Measurements from ENCODE around the gene ACTRT2.

ACTRT2 gene

DNA sequence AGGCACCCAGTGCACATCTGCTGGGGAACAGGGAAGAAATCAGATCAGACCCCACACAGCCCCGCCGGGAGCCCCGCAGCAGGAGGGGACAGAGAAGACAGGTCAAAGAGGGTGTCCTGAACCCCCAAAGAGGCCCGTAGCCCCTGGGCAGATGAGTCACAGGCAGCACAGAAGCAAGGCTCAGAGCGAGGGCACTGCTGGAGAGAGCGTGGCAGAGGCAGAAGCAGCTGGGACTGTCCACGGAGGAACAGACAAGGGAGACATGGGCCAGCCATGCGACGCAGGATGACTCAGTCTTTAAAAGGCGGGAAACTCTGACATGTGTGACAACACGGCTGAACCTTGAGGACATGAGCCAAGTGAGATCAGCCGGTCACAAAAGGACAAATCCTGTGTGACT, 33.2 kb downstream of the ACTRT2 start:
- DNase-seq (ENCODE audit: low read depth in 2 of 2), result no peak

- DNase-seq (ENCODE audit: low read depth in 2 of 2), result no peak
Observed at GRCh38 chr1:3055051-3055450, 33.8 kb downstream of the ACTRT2 start.

DNA sequence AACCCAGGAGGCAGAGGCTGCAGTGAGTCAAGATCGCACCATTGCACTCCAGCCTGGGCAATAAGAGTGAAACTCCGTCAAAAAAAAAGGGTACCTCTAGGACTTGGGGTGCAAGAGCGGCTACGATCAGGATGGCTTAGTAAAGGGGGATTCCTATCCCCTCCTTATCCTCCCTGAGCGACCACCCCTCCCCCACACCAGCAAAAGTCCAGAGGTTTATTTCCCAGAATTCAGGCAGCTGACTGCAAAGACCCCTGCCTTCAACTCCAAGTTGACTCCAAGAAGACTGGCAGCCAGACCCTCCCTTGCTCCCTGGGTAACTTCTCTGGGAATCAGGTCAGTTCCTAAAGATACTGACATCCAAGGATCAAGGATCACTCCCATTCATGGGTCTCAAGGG, 35.4 kb downstream of the ACTRT2 start:
- DNase-seq (ENCODE audit: low read depth in 2 of 2), result no peak

DNA sequence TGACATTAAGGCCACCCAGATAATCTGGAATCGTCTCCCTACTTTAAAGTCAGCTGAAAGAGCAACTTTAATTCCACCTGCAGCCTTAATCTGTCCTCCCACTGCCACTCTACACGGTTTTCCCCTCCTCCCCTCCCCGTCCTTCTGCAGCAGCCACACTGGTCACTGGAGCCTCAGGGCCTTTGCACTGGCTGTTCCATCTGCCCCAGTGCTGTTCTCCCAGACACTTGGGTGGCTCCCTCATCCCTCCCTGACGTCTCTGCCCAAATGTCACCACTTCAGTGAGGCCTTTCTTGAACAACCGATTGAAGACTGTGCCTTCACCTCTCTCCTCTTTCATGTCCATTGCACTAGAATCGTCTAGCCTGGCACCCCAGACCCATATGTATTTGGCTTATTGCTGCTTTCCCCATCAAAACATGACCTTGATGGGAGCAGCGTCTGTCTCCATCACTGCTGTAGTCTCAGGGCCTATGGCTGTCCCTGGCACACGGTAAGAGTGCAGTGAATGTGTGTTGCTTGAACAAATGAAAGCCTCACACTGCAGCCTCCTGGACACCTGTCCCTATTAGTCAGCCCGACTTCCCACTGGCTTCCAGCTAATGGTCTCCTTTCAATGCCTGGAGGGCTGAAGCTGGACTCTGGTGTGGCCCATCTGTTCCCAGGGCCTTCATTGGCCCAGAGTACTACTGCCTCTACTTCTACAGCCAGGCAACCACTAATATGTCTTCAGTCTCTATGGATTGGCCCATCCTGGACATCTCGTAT, 37.2 kb downstream of the ACTRT2 start:
- no peak for DNase-seq (ENCODE audit: low read depth in 2 of 2)

DNA sequence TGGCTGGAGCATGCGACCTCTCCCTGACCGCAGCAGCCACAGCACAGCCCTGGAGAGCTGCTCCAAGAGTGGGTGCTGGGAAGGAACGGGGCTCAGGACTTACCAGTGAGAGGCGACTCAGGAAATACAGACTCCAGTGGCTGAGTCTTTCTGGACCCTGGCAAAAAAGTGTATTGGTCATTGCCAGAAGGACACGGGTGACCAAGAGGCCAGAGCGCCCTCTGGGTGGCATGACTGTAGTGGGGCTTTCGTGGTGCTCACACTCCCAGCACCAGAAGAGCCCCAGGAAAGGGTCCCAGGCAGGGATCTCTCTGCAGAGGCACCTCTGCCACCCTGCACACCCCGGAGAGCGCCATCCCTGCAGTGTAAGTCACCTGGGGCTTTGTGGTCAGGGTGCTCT, 38.9 kb downstream of the ACTRT2 start:
- no peak for DNase-seq (ENCODE audit: low read depth in 2 of 2)

GRCh38 chr1:3060601-3061551, 39.6 kb downstream of the ACTRT2 start:
- DNase-seq (ENCODE audit: low read depth in 2 of 2), result no peak

- DNase-seq (ENCODE audit: low read depth in 2 of 2), result no peak
Observed at GRCh38 chr1:3061566-3061965, 40.3 kb downstream of the ACTRT2 start.

GRCh38 chr1:3061981-3062615, 40.8 kb downstream of the ACTRT2 start:
- no peak for DNase-seq (ENCODE audit: low read depth in 2 of 2)

DNA sequence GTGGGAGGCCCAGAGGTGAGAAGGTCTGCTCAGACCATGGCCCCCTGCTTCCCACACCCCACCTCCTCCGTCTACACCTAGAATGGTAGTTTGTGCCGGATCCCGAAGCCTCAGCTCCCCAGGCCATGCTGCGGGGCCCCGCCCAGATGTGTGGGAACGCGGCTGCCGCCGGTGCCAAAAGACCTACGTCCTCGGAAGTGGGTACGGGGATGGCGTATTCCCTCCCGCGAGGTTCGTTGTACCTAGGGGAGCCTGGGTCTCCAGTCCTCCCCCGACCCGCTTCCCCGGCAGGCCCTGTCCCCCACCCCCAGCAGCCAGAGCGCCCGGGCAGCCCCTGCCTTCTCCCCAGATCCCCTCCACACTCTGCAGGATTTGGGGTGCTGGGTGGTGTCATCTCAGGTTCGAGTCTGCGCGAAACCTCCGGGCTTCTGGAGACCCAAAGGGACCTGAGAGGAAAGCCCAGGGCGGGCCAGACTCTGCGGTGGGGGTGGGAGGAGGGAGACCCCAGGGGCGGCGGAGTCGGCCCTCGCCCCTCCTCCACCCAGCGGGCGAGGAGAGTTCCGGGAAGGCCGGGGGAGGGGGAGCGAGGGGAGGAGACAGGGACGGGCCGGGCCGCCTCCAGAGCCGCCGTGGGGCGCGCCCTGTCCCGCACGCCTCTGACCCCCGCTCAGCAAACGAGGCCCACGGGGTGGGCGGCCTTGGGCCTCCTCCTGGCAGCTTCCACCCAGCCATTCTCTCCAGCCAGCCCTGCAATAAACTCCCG, 41.5 kb downstream of the ACTRT2 start:
- no peak for DNase-seq (ENCODE audit: low read depth in 2 of 2)

- DNase-seq (ENCODE audit: low read depth in 2 of 2), result no peak
Observed at GRCh38 chr1:3063379-3064295, 42.4 kb downstream of the ACTRT2 start.

GRCh38 chr1:3064296-3064850, 43.1 kb downstream of the ACTRT2 start:
- no peak for DNase-seq (ENCODE audit: low read depth in 2 of 2)

GRCh38 chr1:3064901-3065300, 43.6 kb downstream of the ACTRT2 start:
- DNase-seq (ENCODE audit: low read depth in 2 of 2), result no peak

- DNase-seq (ENCODE audit: low read depth in 2 of 2), result no peak
Observed at GRCh38 chr1:3065396-3065795, 44.1 kb downstream of the ACTRT2 start.

DNA sequence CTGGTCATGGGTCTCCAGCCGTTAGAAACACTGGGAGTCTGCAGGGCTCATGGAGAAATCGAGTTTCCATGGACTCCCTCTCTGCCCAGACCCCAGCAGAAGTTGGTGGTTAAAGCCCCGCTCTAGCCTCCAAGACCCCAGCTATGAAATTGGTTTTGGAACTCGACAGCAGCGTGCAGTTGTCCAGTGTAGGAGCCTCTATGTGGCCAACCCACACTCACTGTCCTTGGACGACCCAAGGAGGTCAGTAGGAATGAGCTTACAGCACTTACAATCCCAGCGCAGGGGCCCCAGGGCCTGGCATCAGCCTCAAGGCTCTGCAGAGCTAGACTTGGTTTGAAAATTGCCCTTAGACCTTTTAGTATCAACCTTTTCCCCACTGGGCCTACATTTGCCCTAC, 44.5 kb downstream of the ACTRT2 start:
- no peak for DNase-seq (ENCODE audit: low read depth in 2 of 2)

- DNase-seq (ENCODE audit: low read depth in 2 of 2), result no peak
Observed at GRCh38 chr1:3066250-3066711, 45.0 kb downstream of the ACTRT2 start.

DNA sequence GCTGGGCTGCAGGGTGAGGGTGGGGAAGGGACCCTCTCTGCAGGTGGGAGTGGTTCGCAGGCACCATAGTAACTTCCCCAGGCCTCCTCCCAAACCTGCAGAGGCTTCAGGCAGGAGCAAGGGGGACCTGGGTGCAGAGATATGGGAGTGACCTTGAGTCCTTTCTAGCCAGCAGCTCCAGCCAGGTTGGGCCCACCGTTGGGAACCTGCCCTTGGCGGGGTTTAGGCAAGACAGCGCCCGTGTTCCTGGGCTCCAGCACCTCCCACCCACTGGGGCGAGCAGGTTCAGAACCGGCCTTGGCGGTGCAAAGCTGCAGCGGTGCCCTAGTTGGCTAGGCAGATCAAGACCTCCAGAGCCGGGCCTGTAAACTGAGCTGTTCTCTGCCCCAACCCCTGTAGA, 45.6 kb downstream of the ACTRT2 start:
- no peak for DNase-seq (ENCODE audit: low read depth in 2 of 2)

DNA sequence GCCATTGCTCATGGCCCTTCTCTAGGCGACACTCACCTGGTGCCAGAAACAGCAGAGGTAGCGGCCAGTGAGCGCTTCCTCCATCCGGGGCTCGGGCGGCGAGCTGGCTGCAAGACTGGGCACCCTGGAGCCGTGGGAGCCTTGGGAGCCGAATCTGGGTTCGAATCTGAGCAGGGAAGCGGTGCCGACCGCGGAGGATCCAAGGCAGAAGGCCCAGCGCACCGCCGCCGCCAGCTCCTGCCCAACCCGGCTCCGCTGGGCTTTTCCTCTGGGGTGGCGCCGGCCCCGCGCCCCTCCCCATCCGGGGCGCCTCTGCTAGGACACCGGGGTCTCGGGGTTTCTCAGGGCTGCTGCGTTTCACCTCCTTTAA, 46.0 kb downstream of the ACTRT2 start:
- DNase-seq (ENCODE audit: low read depth in 2 of 2), result no peak

GRCh38 chr1:3067671-3068563, 46.6 kb downstream of the ACTRT2 start:
- DNase-seq (ENCODE audit: low read depth in 2 of 2), result no peak
